Measurements from ENCODE around the gene PARD3. TPM values are rescaled to one million over a fixed set of nuclear protein-coding genes. Genes with fewer than 3 reads are reported as not detected.

PARD3 gene
- total RNA-seq, 1 donor, result 42.1 TPM

- TF ChIP-seq CTCF (IDR thresholded peaks at IDR 0.05; ENCODE audit: insufficient read depth, low read length), result no peak
- DNase-seq (ENCODE audit: low read depth), result no peak
- H3K4me3 ChIP-seq (ENCODE audit: low read depth, low read length), result no peak overlapping the region
These were observed 573.7 kb downstream of the PARD3 start for GRCh38 chr10:34241226-34242000.

GRCh38 chr10:34240039-34240438, 575.1 kb downstream of the PARD3 start:
- no peak for TF ChIP-seq CTCF (IDR thresholded peaks at IDR 0.05; ENCODE audit: insufficient read depth, low read length)
- no peak overlapping the region for H3K4me3 ChIP-seq (ENCODE audit: low read depth, low read length)
- DNase-seq (ENCODE audit: low read depth), result no peak

GRCh38 chr10:34237898-34238455, 577.1 kb downstream of the PARD3 start:
- TF ChIP-seq CTCF (IDR thresholded peaks at IDR 0.05; ENCODE audit: insufficient read depth, low read length), result no peak
- H3K4me3 ChIP-seq (ENCODE audit: low read depth, low read length), result no peak overlapping the region
- no peak for DNase-seq (ENCODE audit: low read depth)

- no peak overlapping the region for H3K4me3 ChIP-seq (ENCODE audit: low read depth, low read length)
- DNase-seq (ENCODE audit: low read depth), result no peak
- no peak for TF ChIP-seq CTCF (IDR thresholded peaks at IDR 0.05; ENCODE audit: insufficient read depth, low read length)
These were observed 578.2 kb downstream of the PARD3 start for GRCh38 chr10:34236931-34237330.

GRCh38 chr10:34235164-34235832, 579.8 kb downstream of the PARD3 start:
- no peak for DNase-seq (ENCODE audit: low read depth)
- no peak for TF ChIP-seq CTCF (IDR thresholded peaks at IDR 0.05; ENCODE audit: insufficient read depth, low read length)
- H3K4me3 ChIP-seq (ENCODE audit: low read depth, low read length), result no peak overlapping the region

- H3K4me3 ChIP-seq (ENCODE audit: low read depth, low read length), result no peak overlapping the region
- TF ChIP-seq CTCF (IDR thresholded peaks at IDR 0.05; ENCODE audit: insufficient read depth, low read length), result no peak
- DNase-seq (ENCODE audit: low read depth), result no peak
These were observed 582.6 kb downstream of the PARD3 start for GRCh38 chr10:34232481-34232880.
